Calu3 (cell line): Measurements from ENCODE around the gene SUMF1. TPM values are rescaled to one million over a fixed set of nuclear protein-coding genes. Genes with fewer than 3 reads are reported as not detected.
"Not testable (repeated sequence)": the region's sequence is repeated elsewhere in the genome, so short reads cannot be mapped to it uniquely, and the experiment has no call there.

Experiments used
- BruUV-seq: library from RNA; stranded (reverse); fragments of 400-500 nt; replicated peaks from 2 replicates; lab custom pipeline; 2021; lab: Mats Ljungman, UMichigan
- CTCF ChIA-PET: fragments of 300-600 bp; sonication (Branson Sonifier 250); formaldehyde crosslinking; loops from one replicate; lab custom pipeline; 2022; ENCODE audit warnings: antibody characterized with exemption; lab: Charles Lee
- DNase-seq: peaks from one replicate; pipeline ENCODE4 v3.0.0; 2022
- H3K27ac Mint-ChIP-seq: one replicate; pipeline ENCODE4 v1.8.0; 2022; ENCODE audit warnings: mixed read lengths; ENCODE audit not compliant: unreplicated experiment
- H3K27me3 Mint-ChIP-seq: one replicate; pipeline ENCODE4 v1.8.0; 2022; ENCODE audit warnings: mixed read lengths; ENCODE audit not compliant: unreplicated experiment
- H3K36me3 Mint-ChIP-seq: one replicate; pipeline ENCODE4 v1.8.0; 2022; ENCODE audit warnings: mild to moderate bottlenecking, moderate library complexity, mixed read lengths; ENCODE audit not compliant: insufficient read depth, unreplicated experiment
- H3K4me1 Mint-ChIP-seq: one replicate; pipeline ENCODE4 v1.8.0; 2022; ENCODE audit warnings: mild to moderate bottlenecking, low read depth, mixed read lengths; ENCODE audit not compliant: unreplicated experiment
- H3K4me3 Mint-ChIP-seq: one replicate; pipeline ENCODE4 v1.8.0; 2022; ENCODE audit warnings: mild to moderate bottlenecking, low read depth, moderate library complexity, mixed read lengths; ENCODE audit not compliant: unreplicated experiment
- H3K9me3 Mint-ChIP-seq: one replicate; pipeline ENCODE4 v1.8.0; 2022; ENCODE audit warnings: low read depth, mixed read lengths; ENCODE audit not compliant: unreplicated experiment
- intact Hi-C: fragments of 100-400 bp; cut with micrococcal nuclease; formaldehyde crosslinking; loops from one replicate; pipeline ENCODE4 v1.10.0; 2022; ENCODE audit not compliant: unreplicated experiment
- total RNA-seq: library from RNA; stranded (reverse); gene quantifications from 2 replicates; pipeline ENCODE4 v1.2.3, GENCODE V29; 2022
- TF ChIP-seq, protein P1 (sequence below): fragments of 200-600 bp; IDR thresholded peaks from one replicate; pipeline ENCODE4 v1.8.0; 2022; ENCODE audit warnings: antibody characterized with exemption; ENCODE audit not compliant: unreplicated experiment

SUMF1 gene
- total RNA-seq, 1 experiment from 2014 or later = 31.8 TPM

DNA sequence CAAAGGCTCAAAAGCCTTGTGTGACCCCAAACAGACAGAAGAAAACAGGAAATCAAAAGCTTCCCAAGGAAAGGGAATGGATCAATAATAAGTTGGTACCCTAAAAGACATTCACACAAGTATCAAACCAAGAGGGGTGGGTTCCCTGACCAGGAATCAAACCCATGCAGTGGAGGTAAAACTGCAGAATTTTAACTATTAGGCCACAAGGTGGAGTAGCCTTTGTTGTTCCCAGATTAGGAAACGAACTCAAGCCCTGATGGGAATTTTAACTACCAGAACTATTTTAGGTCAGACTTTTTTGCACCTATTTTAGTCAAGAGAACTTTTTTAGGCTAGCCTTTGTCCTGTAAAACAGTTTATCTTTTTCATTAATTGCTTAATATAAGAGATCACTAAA, 132.5 kb downstream of the SUMF1 start:
- Mint-ChIP-seq H3K36me3 (no peaks in the 10 kb centered on the region), H3K4me1 (no peaks in the 10 kb centered on the region), H3K9me3 (peaks cover 7% of the 10 kb centered on the region), H3K27ac (no peak overlapping the region), H3K4me3 (no peak overlapping the region), H3K27me3 (no peaks in the 10 kb centered on the region)
- TF ChIP-seq, protein P1, sequence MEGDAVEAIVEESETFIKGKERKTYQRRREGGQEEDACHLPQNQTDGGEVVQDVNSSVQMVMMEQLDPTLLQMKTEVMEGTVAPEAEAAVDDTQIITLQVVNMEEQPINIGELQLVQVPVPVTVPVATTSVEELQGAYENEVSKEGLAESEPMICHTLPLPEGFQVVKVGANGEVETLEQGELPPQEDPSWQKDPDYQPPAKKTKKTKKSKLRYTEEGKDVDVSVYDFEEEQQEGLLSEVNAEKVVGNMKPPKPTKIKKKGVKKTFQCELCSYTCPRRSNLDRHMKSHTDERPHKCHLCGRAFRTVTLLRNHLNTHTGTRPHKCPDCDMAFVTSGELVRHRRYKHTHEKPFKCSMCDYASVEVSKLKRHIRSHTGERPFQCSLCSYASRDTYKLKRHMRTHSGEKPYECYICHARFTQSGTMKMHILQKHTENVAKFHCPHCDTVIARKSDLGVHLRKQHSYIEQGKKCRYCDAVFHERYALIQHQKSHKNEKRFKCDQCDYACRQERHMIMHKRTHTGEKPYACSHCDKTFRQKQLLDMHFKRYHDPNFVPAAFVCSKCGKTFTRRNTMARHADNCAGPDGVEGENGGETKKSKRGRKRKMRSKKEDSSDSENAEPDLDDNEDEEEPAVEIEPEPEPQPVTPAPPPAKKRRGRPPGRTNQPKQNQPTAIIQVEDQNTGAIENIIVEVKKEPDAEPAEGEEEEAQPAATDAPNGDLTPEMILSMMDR = no peak
- BruUV-seq = no TSS peak
- intact Hi-C loops = no loop called here
- DNase-seq = no peak
- CTCF ChIA-PET = no interaction called here

GRCh38 chr3:4332991-4333390, 134.1 kb downstream of the SUMF1 start:
- intact Hi-C loops = no loop called here
- no peak overlapping the region for H3K4me3 Mint-ChIP-seq
- H3K36me3 Mint-ChIP-seq = no peaks in the 10 kb centered on the region
- BruUV-seq = no TSS peak
- DNase-seq = no peak
- no peak overlapping the region for H3K27ac Mint-ChIP-seq
- CTCF ChIA-PET = no interaction called here
- no peaks in the 10 kb centered on the region for H3K27me3 Mint-ChIP-seq
- H3K4me1 Mint-ChIP-seq = no peaks in the 10 kb centered on the region
- peaks cover 8% of the 10 kb centered on the region for H3K9me3 Mint-ChIP-seq
- TF ChIP-seq, protein P1 = no peak

DNA sequence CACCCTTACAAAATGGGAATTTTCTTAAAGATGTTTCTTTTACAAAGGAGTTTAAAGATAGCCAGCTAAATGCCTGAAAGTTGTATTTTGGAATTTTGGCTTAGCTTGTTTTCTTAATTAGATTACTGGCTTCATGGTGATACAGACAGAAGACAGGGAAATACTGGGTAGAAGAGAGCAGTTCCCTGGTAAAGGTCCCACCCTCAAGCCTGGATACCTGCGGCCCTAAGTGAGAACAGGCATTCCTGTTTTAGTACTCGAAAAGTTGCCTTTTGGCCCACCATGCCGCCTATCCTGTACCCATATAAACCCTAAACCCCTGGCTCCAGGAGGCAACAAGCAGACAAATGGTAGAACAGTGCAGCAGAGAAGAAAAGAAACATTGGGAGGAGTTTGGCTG, 134.5 kb downstream of the SUMF1 start:
- no peak for DNase-seq
- H3K36me3 Mint-ChIP-seq = no peaks in the 10 kb centered on the region
- TF ChIP-seq, protein P1 = no peak
- H3K27me3 Mint-ChIP-seq = no peaks in the 10 kb centered on the region
- no TSS peak for BruUV-seq
- no peaks in the 10 kb centered on the region for H3K4me1 Mint-ChIP-seq
- CTCF ChIA-PET = no interaction called here
- H3K4me3 Mint-ChIP-seq = no peak overlapping the region
- H3K27ac Mint-ChIP-seq = no peak overlapping the region
- H3K9me3 Mint-ChIP-seq = peaks cover 8% of the 10 kb centered on the region
- intact Hi-C loops = no loop called here

GRCh38 chr3:4332111-4332510, 135.0 kb downstream of the SUMF1 start:
- BruUV-seq = no TSS peak
- H3K4me1 Mint-ChIP-seq = no peaks in the 10 kb centered on the region
- TF ChIP-seq, protein P1 = no peak
- intact Hi-C loops = no loop called here
- H3K27me3 Mint-ChIP-seq = no peaks in the 10 kb centered on the region
- CTCF ChIA-PET = no interaction called here
- DNase-seq = no peak
- H3K36me3 Mint-ChIP-seq = no peaks in the 10 kb centered on the region
- no peak overlapping the region for H3K27ac Mint-ChIP-seq
- no peak overlapping the region for H3K4me3 Mint-ChIP-seq
- peaks cover 8% of the 10 kb centered on the region for H3K9me3 Mint-ChIP-seq

DNA sequence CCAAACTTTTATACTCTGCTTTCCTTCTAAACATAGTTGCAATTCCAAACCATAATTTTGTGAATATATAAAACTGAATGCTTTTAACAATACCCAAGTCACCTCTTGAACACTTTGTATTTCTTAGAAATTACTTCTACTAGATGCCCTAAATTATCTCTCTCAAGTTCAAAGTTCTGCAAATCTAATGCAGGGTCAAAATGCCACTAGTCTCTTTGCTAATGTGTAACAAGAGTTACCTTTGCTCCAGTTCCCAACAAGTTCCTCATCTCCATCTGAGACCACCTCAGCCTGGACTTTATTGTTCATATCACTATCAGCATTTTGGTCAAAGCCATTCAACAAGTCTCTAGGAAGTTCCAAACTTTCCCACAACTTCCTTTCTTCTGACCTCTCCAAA, 137.3 kb downstream of the SUMF1 start:
- H3K36me3 Mint-ChIP-seq, BruUV-seq, CTCF ChIA-PET, H3K9me3 Mint-ChIP-seq, H3K27me3 Mint-ChIP-seq, H3K27ac Mint-ChIP-seq, DNase-seq, H3K4me1 Mint-ChIP-seq, H3K4me3 Mint-ChIP-seq, intact Hi-C loops: not testable (repeated sequence)
